H9 (cell line): ENCODE data around the gene MAPK8IP3. TPM values are rescaled to one million over a fixed set of nuclear protein-coding genes. Genes with fewer than 3 reads are reported as not detected.

Experiments
- DNase-seq: peaks from one replicate; pipeline ENCODE4 v3.0.0-alpha.2; 2017
- H2AFZ ChIP-seq: one replicate; pipeline ENCODE4 v1.6.1; 2013; ENCODE audit warnings: mild to moderate bottlenecking, low read length, control low read depth, moderate library complexity
- H2AK5ac ChIP-seq: 2 replicates; pipeline ENCODE4 v1.6.1; 2013; ENCODE audit warnings: low read length, control low read depth, mixed read lengths; ENCODE audit not compliant: insufficient read length
- H2BK120ac ChIP-seq: one replicate; pipeline ENCODE4 v1.6.1; 2013; ENCODE audit warnings: low read depth, mild to moderate bottlenecking, low read length, control low read depth, inconsistent platforms; ENCODE audit not compliant: poor library complexity, severe bottlenecking
- H2BK12ac ChIP-seq: 2 replicates; pipeline ENCODE4 v1.6.1; 2013; ENCODE audit warnings: low read length, control low read depth, mixed read lengths, low read depth; ENCODE audit not compliant: insufficient read length
- H2BK15ac ChIP-seq: 2 replicates; pipeline ENCODE4 v1.6.1; 2013; ENCODE audit warnings: low read depth, low read length, control low read depth
- H2BK20ac ChIP-seq: one replicate; pipeline ENCODE4 v1.6.1; 2013; ENCODE audit warnings: low read depth, mild to moderate bottlenecking, low read length, control low read depth, inconsistent platforms; ENCODE audit not compliant: poor library complexity, severe bottlenecking
- H2BK5ac ChIP-seq: 2 replicates; pipeline ENCODE4 v1.6.1; 2013; ENCODE audit warnings: low read length, control low read depth, mixed read lengths; ENCODE audit not compliant: insufficient read length
- H3K14ac ChIP-seq: 2 replicates; pipeline ENCODE4 v1.6.1; 2013; ENCODE audit warnings: low read length, control low read depth; ENCODE audit not compliant: insufficient read depth
- H3K18ac ChIP-seq: 2 replicates; pipeline ENCODE4 v1.6.1; 2013; ENCODE audit warnings: low read depth, mild to moderate bottlenecking, mixed read lengths, low read length, control low read depth; ENCODE audit not compliant: insufficient read length
- H3K23ac ChIP-seq: 2 replicates; pipeline ENCODE4 v1.6.1; 2013; ENCODE audit warnings: low read length, control low read depth, mixed read lengths, low read depth; ENCODE audit not compliant: insufficient read length
- H3K23me2 ChIP-seq: 2 replicates; pipeline ENCODE4 v1.6.1; 2013; ENCODE audit warnings: low read depth, mild to moderate bottlenecking, mixed read lengths, low read length, control low read depth; ENCODE audit not compliant: insufficient read length, poor library complexity, severe bottlenecking
- H3K27ac ChIP-seq: 2 replicates; pipeline ENCODE4 v1.5.1; 2013; ENCODE audit warnings: low read length, control low read depth, mixed read lengths, low read depth; ENCODE audit not compliant: insufficient read length
- H3K27me3 ChIP-seq: 2 replicates; pipeline ENCODE4 v1.6.1; 2013; ENCODE audit warnings: low read length, control low read depth, inconsistent platforms; ENCODE audit not compliant: insufficient read depth
- H3K4ac ChIP-seq: 2 replicates; pipeline ENCODE4 v1.6.1; 2013; ENCODE audit warnings: low read depth, mild to moderate bottlenecking, control low read depth, inconsistent platforms, low read length, moderate library complexity
- H3K4me1 ChIP-seq: 2 replicates; pipeline ENCODE4 v1.6.1; 2013; ENCODE audit warnings: low read length, control low read depth, inconsistent platforms; ENCODE audit not compliant: insufficient read depth
- H3K4me2 ChIP-seq: 2 replicates; pipeline ENCODE4 v1.6.1; 2013; ENCODE audit warnings: low read length, control low read depth, mixed read lengths; ENCODE audit not compliant: insufficient read length, insufficient read depth
- H3K56ac ChIP-seq: 2 replicates; pipeline ENCODE4 v1.6.1; 2013; ENCODE audit warnings: low read depth, mild to moderate bottlenecking, mixed read lengths, low read length, control low read depth; ENCODE audit not compliant: insufficient read length
- H3K79me1 ChIP-seq: 2 replicates; pipeline ENCODE4 v1.6.1; 2013; ENCODE audit warnings: low read depth, mild to moderate bottlenecking, moderate library complexity, low read length, control low read depth, inconsistent platforms; ENCODE audit not compliant: insufficient read depth, poor library complexity, severe bottlenecking
- H3K79me2 ChIP-seq: 2 replicates; pipeline ENCODE4 v1.6.1; 2013; ENCODE audit warnings: low read length, control low read depth, inconsistent platforms; ENCODE audit not compliant: insufficient read depth
- H3K9ac ChIP-seq: 2 replicates; pipeline ENCODE4 v1.6.1; 2013; ENCODE audit warnings: low read length, control low read depth, mixed read lengths; ENCODE audit not compliant: insufficient read length; ENCODE audit errors: extremely low read depth
- H3K9me3 ChIP-seq: one replicate; pipeline ENCODE4 v1.6.1; 2013; ENCODE audit warnings: low read depth, low read length, inconsistent platforms; ENCODE audit not compliant: control insufficient read depth
- H3T11ph ChIP-seq: one replicate; pipeline ENCODE4 v1.6.1; 2013; ENCODE audit warnings: mild to moderate bottlenecking, low read length, control low read depth, inconsistent platforms
- H4K20me1 ChIP-seq: one replicate; pipeline ENCODE4 v1.6.1; 2013; ENCODE audit not compliant: control insufficient read depth, insufficient read length, insufficient read depth
- H4K5ac ChIP-seq: 2 replicates; pipeline ENCODE4 v1.6.1; 2013; ENCODE audit warnings: low read depth, mild to moderate bottlenecking, mixed read lengths, low read length, control low read depth; ENCODE audit not compliant: insufficient read length
- H4K8ac ChIP-seq: replicated peaks from 2 replicates; pipeline ENCODE4 v1.6.1; 2013; ENCODE audit warnings: low read length, control low read depth, mixed read lengths, low read depth; ENCODE audit not compliant: insufficient read length
- H4K91ac ChIP-seq: 2 replicates; pipeline ENCODE4 v1.6.1; 2013; ENCODE audit warnings: low read depth, mild to moderate bottlenecking, moderate library complexity, mixed read lengths, low read length, control low read depth; ENCODE audit not compliant: insufficient read length
- H3K27ac Mint-ChIP-seq, 3 experiments: 2 replicates in 2 of 3; 3 replicates in 1 of 3; pipeline ENCODE4 v1.8.0; 2020 to 2021; ENCODE audit warnings: mixed read lengths in 3 of 3, mild to moderate bottlenecking in 1 of 3, moderate library complexity in 1 of 3
- H3K27me3 Mint-ChIP-seq: 2 replicates; pipeline ENCODE4 v1.8.0; 2021; ENCODE audit warnings: low read depth, mild to moderate bottlenecking, moderate library complexity, mixed read lengths
- H3K36me3 Mint-ChIP-seq, 3 experiments: 2 replicates in 2 of 3; 3 replicates in 1 of 3; pipeline ENCODE4 v1.8.0; 2020 to 2021; ENCODE audit warnings: low read depth in 3 of 3, mixed read lengths in 3 of 3; ENCODE audit not compliant: insufficient read depth in 1 of 3
- H3K4me1 Mint-ChIP-seq, 2 experiments: 2 replicates each; pipeline ENCODE4 v1.8.0; 2020; ENCODE audit warnings: mixed read lengths in 2 of 2
- H3K4me3 Mint-ChIP-seq, 2 experiments: 2 replicates in 1 of 2; 3 replicates in 1 of 2; pipeline ENCODE4 v1.8.0; 2020 to 2021; ENCODE audit warnings: mild to moderate bottlenecking in 2 of 2, mixed read lengths in 2 of 2, moderate library complexity in 1 of 2
- H3K9me3 Mint-ChIP-seq, 2 experiments: 2 replicates in 1 of 2; 3 replicates in 1 of 2; pipeline ENCODE4 v1.8.0; 2020; ENCODE audit warnings: mild to moderate bottlenecking in 2 of 2, mixed read lengths in 2 of 2, moderate library complexity in 1 of 2
- WGBS: extraction: QIAGEN DNeasy Blood & Tissue Kit; methylation state at CpG from one replicate; pipeline ENCODE4 v1.1.7; 2013; ENCODE audit warnings: missing lambda C conversion rate, low lambda C conversion rate, mixed read lengths; ENCODE audit not compliant: insufficient read length; ENCODE audit errors: extremely low coverage; 5-methylcytosine and 5-hydroxymethylcytosine counted together
- total RNA-seq: library from RNA; stranded (reverse); gene quantifications from 2 replicates; pipeline ENCODE4 v1.2.1, GENCODE V29; 2021
- TF ChIP-seq, protein P1 (sequence below): fragments of 200-600 bp; sonication (generic); conservative IDR thresholded peaks from 3 replicates; pipeline ENCODE4 v1.8.0; 2021; ENCODE audit warnings: antibody characterized with exemption, mild to moderate bottlenecking

Gene MAPK8IP3
- total RNA-seq, 1 experiment from 2014 or later: 51.3 TPM

- H3K14ac ChIP-seq: no peak overlapping the region
- H4K20me1 ChIP-seq: no peaks in the 10 kb centered on the region
- H3K9ac ChIP-seq: no peak overlapping the region
- no peak overlapping the region for H2BK120ac ChIP-seq
- peaks cover 24% of the 10 kb centered on the region; the same call in 1 of the 2 replicates for H3K79me2 ChIP-seq
- no peaks in the 10 kb centered on the region for H3K4me1 Mint-ChIP-seq
- no peak overlapping the region for H2AFZ ChIP-seq
- peaks cover 39 to 95% (median 91%) of the 10 kb centered on the region in 3 experiments for H3K36me3 Mint-ChIP-seq
- H3K4me2 ChIP-seq: no peak overlapping the region
- no peak overlapping the region for H3K27ac ChIP-seq
- no peak overlapping the region for H3K56ac ChIP-seq
- H2BK12ac ChIP-seq: no peak overlapping the region
- H4K91ac ChIP-seq: no peak overlapping the region
- H3K79me1 ChIP-seq: peaks cover 3% of the 10 kb centered on the region
- no peak overlapping the region for H3K4ac ChIP-seq
- DNase-seq: no peak
- no peaks in the 10 kb centered on the region for H3K23me2 ChIP-seq
- no peaks in the 10 kb centered on the region; the same call in 1 of the 2 replicates for H3K4me1 ChIP-seq
- H3K9me3 ChIP-seq: no peaks in the 10 kb centered on the region
- no peak overlapping the region for H3T11ph ChIP-seq
- no peak overlapping the region for H2BK20ac ChIP-seq
- H3K27me3 Mint-ChIP-seq: no peaks in the 10 kb centered on the region
- H3K27ac Mint-ChIP-seq: no peak overlapping the region
- no peak overlapping the region for H2BK5ac ChIP-seq
- H3K9me3 Mint-ChIP-seq: no peaks in the 10 kb centered on the region
- no peak overlapping the region for H2BK15ac ChIP-seq
- H3K27me3 ChIP-seq: no peaks in the 10 kb centered on the region; the same call in 1 of the 2 replicates
- TF ChIP-seq, protein P1, sequence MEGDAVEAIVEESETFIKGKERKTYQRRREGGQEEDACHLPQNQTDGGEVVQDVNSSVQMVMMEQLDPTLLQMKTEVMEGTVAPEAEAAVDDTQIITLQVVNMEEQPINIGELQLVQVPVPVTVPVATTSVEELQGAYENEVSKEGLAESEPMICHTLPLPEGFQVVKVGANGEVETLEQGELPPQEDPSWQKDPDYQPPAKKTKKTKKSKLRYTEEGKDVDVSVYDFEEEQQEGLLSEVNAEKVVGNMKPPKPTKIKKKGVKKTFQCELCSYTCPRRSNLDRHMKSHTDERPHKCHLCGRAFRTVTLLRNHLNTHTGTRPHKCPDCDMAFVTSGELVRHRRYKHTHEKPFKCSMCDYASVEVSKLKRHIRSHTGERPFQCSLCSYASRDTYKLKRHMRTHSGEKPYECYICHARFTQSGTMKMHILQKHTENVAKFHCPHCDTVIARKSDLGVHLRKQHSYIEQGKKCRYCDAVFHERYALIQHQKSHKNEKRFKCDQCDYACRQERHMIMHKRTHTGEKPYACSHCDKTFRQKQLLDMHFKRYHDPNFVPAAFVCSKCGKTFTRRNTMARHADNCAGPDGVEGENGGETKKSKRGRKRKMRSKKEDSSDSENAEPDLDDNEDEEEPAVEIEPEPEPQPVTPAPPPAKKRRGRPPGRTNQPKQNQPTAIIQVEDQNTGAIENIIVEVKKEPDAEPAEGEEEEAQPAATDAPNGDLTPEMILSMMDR: no peak
- H3K4me3 Mint-ChIP-seq: no peak overlapping the region
- H4K5ac ChIP-seq: no peak overlapping the region
- no peak overlapping the region for H4K8ac ChIP-seq
- H3K18ac ChIP-seq: no peak overlapping the region
- no peak overlapping the region for H2AK5ac ChIP-seq
- WGBS: no CpG with 5 or more reads among the region's 21 CpGs
- H3K23ac ChIP-seq: no peak overlapping the region
These were observed 14.0 kb upstream of the MAPK8IP3 start for GRCh38 chr16:1691956-1692355.
